ENCODE data around the gene SP140L. TPM values are rescaled to one million over a fixed set of nuclear protein-coding genes. Genes with fewer than 3 reads are reported as not detected.

The SP140L gene
- total and polyA plus RNA-seq, 4 experiments from 2014 or later = 24.1 to 102 (median 67.9) TPM

DNA sequence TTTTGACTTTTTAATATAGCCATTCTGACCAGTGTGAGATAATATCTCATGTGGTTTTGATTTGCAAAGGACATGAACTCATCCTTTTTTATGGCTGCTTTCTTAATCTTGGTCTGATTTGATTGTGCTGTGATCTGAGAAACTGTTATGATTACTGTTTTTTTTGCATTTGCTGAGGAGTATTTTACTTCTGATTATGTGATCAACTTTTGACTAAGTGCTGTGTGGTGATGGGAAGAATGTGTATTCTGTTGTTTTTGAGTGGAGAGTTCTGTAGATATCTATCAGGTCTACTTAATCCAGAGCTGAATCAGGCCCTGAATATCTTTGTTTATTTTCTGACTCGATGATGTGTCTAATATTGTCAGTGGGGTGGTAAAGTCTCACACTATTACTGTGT, 16.8 kb downstream of the SP140L start:
- peaks cover 0 to 6% of the 10 kb centered on the region in 2 donors for H3K9me3 ChIP-seq (ENCODE audit: control insufficient read depth in 1 of 2, low read length in 2 of 2)
- peaks cover 3 to 41% (median 24%) of the 10 kb centered on the region in 8 donors for H3K9me3 Mint-ChIP-seq
- no peak overlapping the region for H3K27ac ChIP-seq (ENCODE audit: low read depth, low read length)
- H3K36me3 ChIP-seq (ENCODE audit: insufficient read depth, low read length) = peaks cover 11% of the 10 kb centered on the region
- H3K4me1 Mint-ChIP-seq = peaks cover 45 to 61% (median 51%) of the 10 kb centered on the region in 4 donors
- H3K36me3 Mint-ChIP-seq = peaks cover 53 to 62% of the 10 kb centered on the region in 2 donors
- intact Hi-C loops (cut with micrococcal nuclease) = no loop called here
- H3K27ac Mint-ChIP-seq = peak overlapping the region in 5 of 7 donors; percentile 7 to 75 (median 28)
- H3K27me3 ChIP-seq (ENCODE audit: insufficient read depth, low read length) = no peaks in the 10 kb centered on the region
- H3K4me3 ChIP-seq (ENCODE audit: low read length in 2 of 2) = no peak overlapping the region
- no peak for DNase-seq
- no peaks in the 10 kb centered on the region for H3K27me3 Mint-ChIP-seq
- H3K4me3 Mint-ChIP-seq = peak overlapping the region in 6 of 8 donors; percentile 14 to 63 (median 50)
- CTCF ChIA-PET (ENCODE audit: partially characterized antibody) = no interaction called here
- peaks cover 41% of the 10 kb centered on the region for H3K4me1 ChIP-seq (ENCODE audit: insufficient read depth, low read length)
- POLR2A ChIA-PET (ENCODE audit: partially characterized antibody) = interaction anchor here (1.2 to 1.7 kb wide), 3 partner anchors 8 to 17 kb away, joined by 3 to 5 read pairs (median 4); partner anchors contain the start of gene SP140L

DNA sequence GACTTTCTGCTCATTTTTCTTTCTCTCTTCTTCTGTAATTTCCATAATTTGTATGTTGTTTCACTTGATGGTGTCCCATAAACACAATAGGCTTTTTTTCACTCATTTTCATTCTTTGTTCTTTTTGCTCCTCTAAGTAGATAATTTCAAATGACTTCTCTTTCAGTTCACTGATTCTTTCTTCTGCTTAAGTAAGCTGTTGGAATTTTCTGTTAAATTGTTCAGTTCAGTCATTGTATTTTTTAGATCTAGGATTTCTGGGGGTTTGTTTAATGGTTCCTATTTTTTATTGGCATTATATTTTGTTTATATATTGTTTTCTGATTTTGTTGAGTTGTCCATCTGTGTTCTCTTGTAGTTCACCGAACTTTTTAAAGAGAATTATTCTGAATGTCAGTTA, 19.5 kb downstream of the SP140L start:
- H3K27me3 Mint-ChIP-seq = no peaks in the 10 kb centered on the region
- peaks cover 53 to 74% of the 10 kb centered on the region in 2 donors for H3K36me3 Mint-ChIP-seq

DNA sequence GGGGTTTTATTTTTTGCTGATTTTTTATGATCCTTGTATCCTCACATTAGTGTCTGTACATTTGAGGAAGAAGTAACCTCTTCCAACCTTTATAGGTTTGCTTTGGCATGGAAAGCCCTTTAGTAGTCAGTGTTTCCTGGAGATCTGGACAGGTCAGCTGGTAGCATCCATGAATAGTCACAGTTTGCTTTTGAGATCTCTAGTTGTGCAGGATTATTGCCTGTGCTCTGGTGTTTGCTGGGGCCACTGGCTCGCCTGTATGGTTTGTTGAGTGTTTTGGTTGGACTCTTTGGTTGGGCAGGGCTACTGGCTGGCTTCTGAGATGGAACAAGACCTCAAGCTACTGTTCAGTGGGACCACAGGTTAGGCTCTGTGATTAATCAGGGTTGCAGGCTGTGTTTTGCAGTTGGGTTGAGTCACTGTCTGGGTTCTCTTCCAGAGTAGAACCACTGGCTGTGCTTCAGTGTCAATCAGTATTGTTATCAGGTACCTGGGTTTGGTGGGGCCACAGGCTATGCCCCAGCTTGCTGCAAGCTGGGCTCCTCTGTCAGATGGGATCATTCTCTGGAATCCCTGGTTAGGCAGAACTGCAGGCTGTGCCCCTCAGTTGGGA, 20.0 kb downstream of the SP140L start:
- peaks cover 0 to 6% of the 10 kb centered on the region in 2 donors for H3K9me3 ChIP-seq (ENCODE audit: control insufficient read depth in 1 of 2, low read length in 2 of 2)
- intact Hi-C loops (cut with micrococcal nuclease) = no loop called here
- H3K36me3 Mint-ChIP-seq = peaks cover 52 to 72% of the 10 kb centered on the region in 2 donors
- H3K9me3 Mint-ChIP-seq = peaks cover 3 to 41% (median 24%) of the 10 kb centered on the region in 8 donors
- peaks cover 11% of the 10 kb centered on the region for H3K36me3 ChIP-seq (ENCODE audit: insufficient read depth, low read length)
- H3K4me1 Mint-ChIP-seq = peaks cover 61 to 82% (median 69%) of the 10 kb centered on the region in 4 donors
- CTCF ChIA-PET (ENCODE audit: partially characterized antibody) = interaction anchor here (1.3 kb wide), 1 partner anchor 10 kb away, joined by 4 read pairs; no protein-coding TSS in a partner anchor
- POLR2A ChIA-PET (ENCODE audit: partially characterized antibody) = interaction anchor here (1.1 to 2.0 kb wide), 3 partner anchors 26 to 121 kb away, joined by 3 to 6 read pairs (median 5); partner anchors contain the start of gene SP140
- DNase-seq = peak in 1 of 5 donors; percentile 25
- peak overlapping the region in 3 of 8 donors; percentile 21 to 60 (median 27) for H3K4me3 Mint-ChIP-seq
- no peaks in the 10 kb centered on the region for H3K27me3 ChIP-seq (ENCODE audit: insufficient read depth, low read length)
- no peak overlapping the region for H3K27ac ChIP-seq (ENCODE audit: low read depth, low read length)
- no peak overlapping the region for H3K4me3 ChIP-seq (ENCODE audit: low read length in 2 of 2)
- peaks cover 65% of the 10 kb centered on the region for H3K4me1 ChIP-seq (ENCODE audit: insufficient read depth, low read length)
- no peaks in the 10 kb centered on the region for H3K27me3 Mint-ChIP-seq
- peak overlapping the region in 4 of 7 donors; percentile 7 to 78 (median 58) for H3K27ac Mint-ChIP-seq

More for the DNA sequence above, 19.5 kb downstream of the SP140L start:
- Histone ChIP-seq H3K4me3 (ENCODE audit: low read length in 2 of 2) (no peak overlapping the region), H3K4me1 (ENCODE audit: insufficient read depth, low read length) (peaks cover 63% of the 10 kb centered on the region), H3K9me3 (ENCODE audit: control insufficient read depth in 1 of 2, low read length in 2 of 2) (peaks cover 0 to 6% of the 10 kb centered on the region in 2 donors), H3K27ac (ENCODE audit: low read depth, low read length) (no peak overlapping the region), H3K36me3 (ENCODE audit: insufficient read depth, low read length) (peaks cover 11% of the 10 kb centered on the region), H3K27me3 (ENCODE audit: insufficient read depth, low read length) (no peaks in the 10 kb centered on the region)
- Mint-ChIP-seq H3K4me1 (peaks cover 61 to 83% (median 69%) of the 10 kb centered on the region in 4 donors), H3K9me3 (peaks cover 3 to 41% (median 24%) of the 10 kb centered on the region in 8 donors), H3K27ac (peak overlapping the region in 4 of 7 donors; percentile 19 to 87 (median 75)), H3K4me3 (peak overlapping the region in 2 of 8 donors; percentile 27 to 33)
- CTCF ChIA-PET (ENCODE audit: partially characterized antibody) = interaction anchor here (1.3 kb wide), 1 partner anchor 11 kb away, joined by 4 read pairs; no protein-coding TSS in a partner anchor
- no peak for DNase-seq
- POLR2A ChIA-PET (ENCODE audit: partially characterized antibody) = interaction anchor here (1.1 to 2.0 kb wide), 3 partner anchors 25 to 121 kb away, joined by 3 to 6 read pairs (median 5); partner anchors contain the start of gene SP140
- intact Hi-C loops (cut with micrococcal nuclease) = no loop called here

DNA sequence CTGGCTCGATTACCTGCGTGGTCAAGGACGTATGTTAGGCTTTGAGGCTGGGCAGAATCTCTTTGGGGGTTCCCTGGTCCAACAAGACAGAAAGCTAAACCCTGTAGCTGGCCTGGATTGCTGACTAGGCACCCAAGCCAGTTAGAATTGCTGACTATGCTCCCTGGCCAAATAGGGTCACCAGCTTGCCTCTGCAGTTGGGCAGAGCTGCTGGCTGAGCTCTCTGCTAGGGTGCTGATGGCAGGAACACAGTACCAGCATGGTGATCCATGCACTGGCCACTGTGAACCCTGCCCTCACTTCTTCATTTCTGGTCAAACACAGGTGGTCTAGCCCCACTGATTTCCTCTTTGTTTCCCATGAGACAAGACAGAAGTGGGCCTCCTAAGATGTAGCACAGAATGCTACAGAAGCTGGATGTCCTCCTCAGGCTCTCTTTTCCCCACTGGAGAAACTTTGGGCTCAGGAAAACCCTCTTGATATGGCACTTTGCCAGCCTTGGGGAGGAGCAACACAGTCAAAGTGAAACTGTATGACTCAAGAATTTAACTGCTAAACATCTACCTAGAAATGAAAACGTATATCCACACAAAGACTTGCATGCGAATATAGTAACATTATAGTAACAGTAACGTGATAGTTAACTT, 20.8 kb downstream of the SP140L start:
- Histone ChIP-seq H3K4me1 (ENCODE audit: insufficient read depth, low read length) (peaks cover 65% of the 10 kb centered on the region), H3K27ac (ENCODE audit: low read depth, low read length) (no peak overlapping the region), H3K9me3 (ENCODE audit: control insufficient read depth in 1 of 2, low read length in 2 of 2) (peaks cover 0 to 6% of the 10 kb centered on the region in 2 donors), H3K4me3 (ENCODE audit: low read length in 2 of 2) (peak overlapping the region in 1 of 2 donors; percentile 11), H3K36me3 (ENCODE audit: insufficient read depth, low read length) (peaks cover 11% of the 10 kb centered on the region), H3K27me3 (ENCODE audit: insufficient read depth, low read length) (no peaks in the 10 kb centered on the region)
- Mint-ChIP-seq H3K4me3 (peak overlapping the region; percentile 41 to 77 (median 54)), H3K27me3 (no peaks in the 10 kb centered on the region), H3K9me3 (peaks cover 3 to 35% (median 24%) of the 10 kb centered on the region in 8 donors), H3K36me3 (peaks cover 49 to 68% of the 10 kb centered on the region in 2 donors), H3K27ac (peak overlapping the region in 6 of 7 donors; percentile 66 to 89 (median 80)), H3K4me1 (peaks cover 58 to 78% (median 65%) of the 10 kb centered on the region in 4 donors)
- intact Hi-C loops (cut with micrococcal nuclease) = no loop called here
- peak in 1 of 5 donors; percentile 32 for DNase-seq
- ChIA-PET POLR2A (ENCODE audit: partially characterized antibody) (interaction anchor here (1.6 kb wide), 1 partner anchor 29 kb away, joined by 4 read pairs; no protein-coding TSS in a partner anchor), CTCF (ENCODE audit: partially characterized antibody) (interaction anchor here (1.2 kb wide), 1 partner anchor 10 kb away, joined by 3 read pairs; no protein-coding TSS in a partner anchor)

DNA sequence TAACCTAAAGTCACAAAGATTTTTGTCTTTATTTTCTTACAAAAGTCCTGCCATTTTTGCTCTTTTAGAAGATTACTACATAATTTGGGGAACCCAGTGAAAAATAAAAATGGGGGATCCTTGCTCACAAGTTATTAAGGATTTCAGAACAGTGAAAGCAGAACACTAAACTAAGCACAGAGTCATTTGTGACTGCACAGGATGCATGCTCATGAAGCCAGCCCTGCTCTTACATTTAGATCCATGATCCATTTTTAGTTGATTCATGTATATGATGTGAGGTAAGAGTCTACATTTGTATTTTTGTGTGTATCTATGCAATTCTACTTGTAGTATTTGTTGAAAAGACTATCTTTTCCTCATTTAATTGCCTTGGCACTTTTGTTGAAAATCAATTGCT, 21.8 kb downstream of the SP140L start:
- no peak for DNase-seq
- peak overlapping the region in 4 of 7 donors; percentile 54 to 86 (median 72) for H3K27ac Mint-ChIP-seq
- peaks cover 40 to 58% of the 10 kb centered on the region in 2 donors for H3K36me3 Mint-ChIP-seq
- ChIA-PET CTCF (ENCODE audit: partially characterized antibody) (no interaction called here), POLR2A (ENCODE audit: partially characterized antibody) (interaction anchor here (0.8 to 1.6 kb wide), 2 partner anchors 22 to 30 kb away, joined by 4 read pairs; partner anchors contain the start of gene SP140L)
- Histone ChIP-seq H3K4me3 (ENCODE audit: low read length in 2 of 2) (no peak overlapping the region), H3K27me3 (ENCODE audit: insufficient read depth, low read length) (no peaks in the 10 kb centered on the region), H3K9me3 (ENCODE audit: control insufficient read depth in 1 of 2, low read length in 2 of 2) (peaks cover 0 to 6% of the 10 kb centered on the region in 2 donors), H3K36me3 (ENCODE audit: insufficient read depth, low read length) (peaks cover 11% of the 10 kb centered on the region), H3K27ac (ENCODE audit: low read depth, low read length) (no peak overlapping the region), H3K4me1 (ENCODE audit: insufficient read depth, low read length) (peaks cover 60% of the 10 kb centered on the region)
- peaks cover 1 to 31% (median 21%) of the 10 kb centered on the region in 8 donors for H3K9me3 Mint-ChIP-seq
- no peaks in the 10 kb centered on the region for H3K27me3 Mint-ChIP-seq
- H3K4me3 Mint-ChIP-seq = peak overlapping the region in 7 of 8 donors; percentile 22 to 77 (median 49)
- intact Hi-C loops (cut with micrococcal nuclease) = no loop called here
- H3K4me1 Mint-ChIP-seq = peaks cover 49 to 70% (median 56%) of the 10 kb centered on the region in 4 donors

DNA sequence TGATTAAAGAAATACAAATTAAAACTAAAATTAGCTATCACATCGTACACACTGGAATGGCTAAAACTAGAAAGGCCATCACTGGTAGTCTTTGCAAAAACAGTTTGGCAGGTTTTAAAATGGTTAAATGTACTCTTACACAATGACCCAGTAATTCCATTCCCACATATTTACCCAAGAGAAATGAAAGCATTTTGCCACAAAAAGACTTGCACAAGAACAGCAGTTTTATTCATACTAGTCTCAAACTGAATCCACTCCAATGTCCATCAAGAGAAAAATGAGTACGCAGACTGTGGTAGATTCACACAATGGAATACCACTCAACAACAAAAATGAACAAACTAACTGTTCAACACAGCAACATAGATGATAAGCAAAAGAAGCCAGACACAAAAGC, 29.1 kb downstream of the SP140L start:
- Histone ChIP-seq H3K36me3 (ENCODE audit: insufficient read depth, low read length) (peaks cover 25% of the 10 kb centered on the region), H3K27me3 (ENCODE audit: insufficient read depth, low read length) (no peaks in the 10 kb centered on the region), H3K4me1 (ENCODE audit: insufficient read depth, low read length) (peaks cover 6% of the 10 kb centered on the region), H3K4me3 (ENCODE audit: low read length in 2 of 2) (no peak overlapping the region), H3K9me3 (ENCODE audit: control insufficient read depth in 1 of 2, low read length in 2 of 2) (no peaks in the 10 kb centered on the region), H3K27ac (ENCODE audit: low read depth, low read length) (no peak overlapping the region)
- Mint-ChIP-seq H3K36me3 (peaks cover 41 to 53% of the 10 kb centered on the region in 2 donors), H3K4me1 (peaks cover 9 to 21% (median 19%) of the 10 kb centered on the region in 4 donors), H3K4me3 (no peak overlapping the region), H3K27ac (no peak overlapping the region), H3K27me3 (no peaks in the 10 kb centered on the region), H3K9me3 (peaks cover 0 to 2% (median 0%) of the 10 kb centered on the region in 8 donors)
- ChIA-PET POLR2A (ENCODE audit: partially characterized antibody) (no interaction called here), CTCF (ENCODE audit: partially characterized antibody) (no interaction called here)
- no peak for DNase-seq
- intact Hi-C loops (cut with micrococcal nuclease) = no loop called here
